NCI-H524 treated with DMSO at 0.1 percent for 48 hours (cell line): ENCODE measurements around the gene PHLDB3.

Experiments used
- DNase-seq: peaks from one replicate; lab custom pipeline; 2025; lab: John Stamatoyannopoulos, UW

The PHLDB3 gene

GRCh38 chr19:43496960-43497359 is 7.6 kb downstream of the PHLDB3 start:
- DNase-seq = no peak

GRCh38 chr19:43495082-43495481 is 9.5 kb downstream of the PHLDB3 start:
- DNase-seq = no peak

- DNase-seq = no peak
These were observed 13.8 kb downstream of the PHLDB3 start for GRCh38 chr19:43490759-43491158.

- no peak for DNase-seq
These were observed 14.5 kb downstream of the PHLDB3 start for GRCh38 chr19:43489979-43490599.

GRCh38 chr19:43489310-43489709 is 15.2 kb downstream of the PHLDB3 start:
- no peak for DNase-seq

GRCh38 chr19:43488179-43488578 is 16.4 kb downstream of the PHLDB3 start:
- DNase-seq = no peak

- DNase-seq = no peak
These were observed 18.1 kb downstream of the PHLDB3 start for GRCh38 chr19:43486412-43486811.

GRCh38 chr19:43485951-43486350 is 18.6 kb downstream of the PHLDB3 start:
- no peak for DNase-seq

- DNase-seq = no peak
These were observed 21.3 kb downstream of the PHLDB3 start for GRCh38 chr19:43483281-43483680.

GRCh38 chr19:43482193-43482592 is 22.4 kb downstream of the PHLDB3 start:
- no peak for DNase-seq

- no peak for DNase-seq
These were observed 22.8 kb downstream of the PHLDB3 start for GRCh38 chr19:43481701-43482100.

- no peak for DNase-seq
These were observed 24.0 kb downstream of the PHLDB3 start for GRCh38 chr19:43480574-43480973.

- no peak for DNase-seq
These were observed 24.5 kb downstream of the PHLDB3 start for GRCh38 chr19:43479961-43480561.

GRCh38 chr19:43479226-43479625 is 25.3 kb downstream of the PHLDB3 start:
- DNase-seq = no peak

GRCh38 chr19:43478323-43478722 is 26.2 kb downstream of the PHLDB3 start:
- DNase-seq = no peak

- no peak for DNase-seq
These were observed 27.9 kb downstream of the PHLDB3 start for GRCh38 chr19:43476606-43477005.

GRCh38 chr19:43474986-43475705 is 29.4 kb downstream of the PHLDB3 start:
- no peak for DNase-seq

GRCh38 chr19:43474487-43474886 is 30.1 kb downstream of the PHLDB3 start:
- no peak for DNase-seq

- DNase-seq = no peak
These were observed 33.5 kb downstream of the PHLDB3 start for GRCh38 chr19:43471091-43471490.

- no peak for DNase-seq
These were observed 34.3 kb downstream of the PHLDB3 start for GRCh38 chr19:43470288-43470687.

- DNase-seq = no peak
These were observed 35.4 kb downstream of the PHLDB3 start for GRCh38 chr19:43469160-43469480.

GRCh38 chr19:43468354-43469159 is 36.0 kb downstream of the PHLDB3 start:
- DNase-seq = no peak

GRCh38 chr19:43467730-43468129 is 36.8 kb downstream of the PHLDB3 start:
- DNase-seq = no peak
